ENCODE data around the gene ULK4.
"Not testable (repeated sequence)": the region's sequence is repeated elsewhere in the genome, so short reads cannot be mapped to it uniquely, and the experiment has no call there.

ULK4 gene

DNA sequence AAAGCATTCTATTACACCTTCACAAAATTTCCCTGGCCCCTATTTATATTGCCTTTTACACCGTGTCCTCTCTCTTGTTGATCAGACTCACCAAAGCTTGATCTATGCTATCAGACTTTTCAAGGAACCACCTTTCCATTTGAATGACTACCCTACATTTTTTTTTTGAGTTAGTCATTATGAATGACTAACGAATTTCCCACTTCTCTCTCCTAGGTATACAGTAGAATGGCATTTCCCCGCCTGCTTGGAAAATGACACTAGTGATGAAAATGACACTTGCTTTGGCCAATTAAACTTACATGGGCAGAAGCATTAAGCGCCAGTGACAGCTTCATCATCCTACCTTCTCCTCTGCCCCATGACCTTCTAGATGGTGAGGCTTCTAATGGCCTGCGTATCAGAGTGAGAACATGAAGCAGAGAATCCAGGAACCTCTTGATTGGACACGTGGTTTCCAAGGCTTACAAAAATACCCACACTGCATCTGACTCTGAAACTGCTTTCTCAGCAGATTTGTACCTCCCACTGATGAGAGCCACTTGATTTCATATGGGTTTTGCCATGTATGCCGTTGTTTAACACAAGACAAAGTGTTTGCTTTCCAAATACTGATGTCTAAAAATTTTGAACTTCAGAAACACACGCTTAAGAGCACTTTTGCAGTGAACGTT lies 392.1 kb downstream of the ULK4 start:
- peaks cover 2% of the 10 kb centered on the region; the same call in 1 of the 2 replicates for H3K4me1 ChIP-seq (ENCODE audit: control insufficient read depth, insufficient read depth, low read length)
- no peaks in the 10 kb centered on the region for H3K9me3 ChIP-seq (ENCODE audit: control insufficient read depth, insufficient read depth, low read length)
- H3K4me3 ChIP-seq (ENCODE audit: low read length) = no peak overlapping the region
- no peaks in the 10 kb centered on the region for H3K27me3 ChIP-seq (ENCODE audit: control insufficient read depth, insufficient read depth, low read length)
- no peak overlapping the region for H3K27ac ChIP-seq (ENCODE audit: low read length)
- no CpG with 5 or more reads among the region's 9 CpGs for WGBS (ENCODE audit: insufficient coverage, insufficient read length)
- H3K36me3 ChIP-seq (ENCODE audit: control insufficient read depth, insufficient read depth, low read length) = no peaks in the 10 kb centered on the region
- no peak for DNase-seq (ENCODE audit: low read depth, low spot score)

DNA sequence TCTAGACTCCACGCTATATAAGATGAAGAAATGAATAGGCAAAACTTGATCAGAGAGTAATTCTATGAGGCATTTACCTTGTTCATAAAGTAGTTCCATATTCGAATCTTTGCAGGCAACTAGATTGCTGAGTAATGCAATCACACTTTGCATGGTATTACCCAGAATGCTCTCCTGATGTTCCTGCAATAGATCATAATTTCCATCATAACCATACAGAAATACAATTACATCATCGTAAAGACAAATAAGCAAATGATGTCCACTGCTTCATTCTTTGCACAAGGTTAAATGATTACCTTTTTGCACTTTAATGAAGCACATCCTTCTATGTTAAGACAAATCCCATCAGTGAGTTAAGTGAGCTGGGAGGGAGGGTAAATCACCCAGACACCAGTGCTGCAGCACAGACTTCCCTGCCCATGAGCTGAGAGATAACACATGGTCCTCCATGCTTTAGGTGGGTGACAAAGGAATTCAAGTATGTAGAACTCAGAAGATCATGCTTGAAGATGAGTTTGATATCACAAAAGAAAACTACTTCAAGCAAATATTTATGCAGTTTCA lies 395.9 kb downstream of the ULK4 start:
- H3K4me3 ChIP-seq (ENCODE audit: low read length) = no peak overlapping the region
- WGBS (ENCODE audit: insufficient coverage, insufficient read length) = no CpG with 5 or more reads among the region's 3 CpGs
- H3K27ac ChIP-seq (ENCODE audit: low read length) = no peak overlapping the region
- H3K4me1 ChIP-seq (ENCODE audit: control insufficient read depth, insufficient read depth, low read length) = no peaks in the 10 kb centered on the region
- no peak for DNase-seq (ENCODE audit: low read depth, low spot score)
- H3K9me3 ChIP-seq (ENCODE audit: control insufficient read depth, insufficient read depth, low read length) = no peaks in the 10 kb centered on the region
- H3K36me3 ChIP-seq (ENCODE audit: control insufficient read depth, insufficient read depth, low read length) = no peaks in the 10 kb centered on the region
- no peaks in the 10 kb centered on the region for H3K27me3 ChIP-seq (ENCODE audit: control insufficient read depth, insufficient read depth, low read length)

DNA sequence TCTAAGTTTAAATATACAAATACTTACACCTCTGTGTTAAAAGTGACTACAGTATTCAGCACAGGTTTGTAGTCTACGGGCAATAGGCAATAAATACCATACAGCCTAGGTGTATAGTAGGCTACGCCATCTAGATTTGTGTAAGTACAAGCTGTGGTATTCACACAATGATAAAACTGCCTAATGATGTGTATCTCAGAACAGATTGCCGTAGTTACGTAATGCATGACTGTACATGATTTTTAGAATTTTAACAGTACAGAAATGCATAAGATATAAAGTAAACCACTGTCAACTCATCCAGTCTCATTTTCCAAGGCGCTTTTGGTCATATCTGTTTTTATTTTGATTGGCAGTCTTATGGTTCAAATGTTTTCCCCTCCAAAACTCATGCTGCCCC lies 396.9 kb downstream of the ULK4 start:
- Histone ChIP-seq H3K9me3 (ENCODE audit: control insufficient read depth, insufficient read depth, low read length) (no peaks in the 10 kb centered on the region), H3K4me3 (ENCODE audit: low read length) (no peak overlapping the region), H3K27me3 (ENCODE audit: control insufficient read depth, insufficient read depth, low read length) (no peaks in the 10 kb centered on the region), H3K27ac (ENCODE audit: low read length) (no peak overlapping the region), H3K36me3 (ENCODE audit: control insufficient read depth, insufficient read depth, low read length) (no peaks in the 10 kb centered on the region), H3K4me1 (ENCODE audit: control insufficient read depth, insufficient read depth, low read length) (no peaks in the 10 kb centered on the region)
- no peak for DNase-seq (ENCODE audit: low read depth, low spot score)
- WGBS (ENCODE audit: insufficient coverage, insufficient read length) = no CpG with 5 or more reads among the region's 5 CpGs

- not testable (repeated sequence) for H3K9me3 ChIP-seq (ENCODE audit: control insufficient read depth, insufficient read depth, low read length)
These were observed 405.7 kb downstream of the ULK4 start for GRCh38 chr3:41556245-41556644.

GRCh38 chr3:41532976-41533375 lies 428.9 kb downstream of the ULK4 start:
- H3K4me1 ChIP-seq (ENCODE audit: control insufficient read depth, insufficient read depth, low read length) = no peaks in the 10 kb centered on the region
- no peak for DNase-seq (ENCODE audit: low read depth, low spot score)
- H3K4me3 ChIP-seq (ENCODE audit: low read length) = no peak overlapping the region
- no peaks in the 10 kb centered on the region for H3K9me3 ChIP-seq (ENCODE audit: control insufficient read depth, insufficient read depth, low read length)
- no peak overlapping the region for H3K27ac ChIP-seq (ENCODE audit: low read length)
- WGBS (ENCODE audit: insufficient coverage, insufficient read length) = no CpG with 5 or more reads among the region's 3 CpGs
- no peaks in the 10 kb centered on the region for H3K27me3 ChIP-seq (ENCODE audit: control insufficient read depth, insufficient read depth, low read length)
- no peaks in the 10 kb centered on the region for H3K36me3 ChIP-seq (ENCODE audit: control insufficient read depth, insufficient read depth, low read length)

More at GRCh38 chr3:41556245-41556644, 405.7 kb downstream of the ULK4 start:
- not testable (repeated sequence) for H3K27ac ChIP-seq (ENCODE audit: low read length); H3K4me3 ChIP-seq (ENCODE audit: low read length); H3K4me1 ChIP-seq (ENCODE audit: control insufficient read depth, insufficient read depth, low read length); H3K27me3 ChIP-seq (ENCODE audit: control insufficient read depth, insufficient read depth, low read length); DNase-seq (ENCODE audit: low read depth, low spot score); H3K36me3 ChIP-seq (ENCODE audit: control insufficient read depth, insufficient read depth, low read length)
- WGBS (ENCODE audit: insufficient coverage, insufficient read length) = no CpG with 5 or more reads among the region's 5 CpGs

DNA sequence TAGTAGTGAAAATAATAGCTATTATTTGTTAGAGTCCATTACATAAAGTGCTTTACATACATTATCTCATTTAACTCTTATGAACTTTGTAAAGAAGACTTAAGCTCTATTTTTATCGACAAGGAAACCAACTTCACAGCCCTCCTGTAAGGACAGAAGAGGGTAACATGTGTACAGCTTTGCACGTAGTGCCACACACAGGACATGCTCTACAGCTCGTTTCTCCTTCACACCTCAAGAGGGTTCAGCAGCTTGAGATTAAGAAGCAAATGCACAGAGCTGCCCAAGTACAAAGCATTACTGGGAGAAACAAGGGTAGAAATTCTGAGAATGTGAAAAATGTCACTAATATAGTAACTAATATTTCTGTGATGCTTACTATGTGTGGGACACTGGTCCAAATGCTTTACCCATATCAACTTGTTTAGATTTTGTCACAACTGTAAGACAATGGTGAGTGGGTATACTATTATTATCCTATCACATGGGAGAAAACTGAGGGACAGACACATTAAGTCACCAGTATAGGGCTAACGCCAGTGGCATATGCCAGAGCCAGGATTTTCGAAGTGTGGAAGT lies 434.8 kb downstream of the ULK4 start:
- H3K27me3 ChIP-seq (ENCODE audit: control insufficient read depth, insufficient read depth, low read length) = no peaks in the 10 kb centered on the region
- no peak overlapping the region for H3K27ac ChIP-seq (ENCODE audit: low read length)
- DNase-seq (ENCODE audit: low read depth, low spot score) = no peak
- H3K4me1 ChIP-seq (ENCODE audit: control insufficient read depth, insufficient read depth, low read length) = no peaks in the 10 kb centered on the region
- WGBS (ENCODE audit: insufficient coverage, insufficient read length) = no CpG with 5 or more reads among the region's 5 CpGs
- no peaks in the 10 kb centered on the region for H3K36me3 ChIP-seq (ENCODE audit: control insufficient read depth, insufficient read depth, low read length)
- no peaks in the 10 kb centered on the region for H3K9me3 ChIP-seq (ENCODE audit: control insufficient read depth, insufficient read depth, low read length)
- no peak overlapping the region for H3K4me3 ChIP-seq (ENCODE audit: low read length)

- H3K4me1 ChIP-seq (ENCODE audit: control insufficient read depth, insufficient read depth, low read length) = no peaks in the 10 kb centered on the region
These were observed 436.4 kb downstream of the ULK4 start for GRCh38 chr3:41525303-41526064.

DNA sequence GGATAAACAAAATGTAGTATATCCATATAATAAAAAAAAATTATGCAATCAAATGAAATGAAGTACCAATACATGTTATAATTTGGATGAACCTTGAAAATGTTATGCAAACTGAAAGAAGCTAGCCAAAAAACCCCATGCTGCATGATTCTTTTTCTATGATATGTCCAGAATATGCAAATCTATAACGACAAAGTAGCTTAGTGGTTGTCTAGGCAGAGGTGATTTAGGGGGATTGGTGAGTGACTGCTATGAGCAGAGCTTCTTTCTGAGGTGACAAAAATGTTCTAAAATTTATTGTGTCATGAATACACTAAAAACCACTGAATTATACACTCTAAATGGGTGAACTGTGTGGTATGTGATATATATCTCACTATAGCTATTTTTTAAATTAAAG lies 438.0 kb downstream of the ULK4 start:
- Histone ChIP-seq H3K36me3 (ENCODE audit: control insufficient read depth, insufficient read depth, low read length) (no peaks in the 10 kb centered on the region), H3K27me3 (ENCODE audit: control insufficient read depth, insufficient read depth, low read length) (no peaks in the 10 kb centered on the region), H3K9me3 (ENCODE audit: control insufficient read depth, insufficient read depth, low read length) (no peaks in the 10 kb centered on the region), H3K27ac (ENCODE audit: low read length) (no peak overlapping the region), H3K4me1 (ENCODE audit: control insufficient read depth, insufficient read depth, low read length) (no peaks in the 10 kb centered on the region), H3K4me3 (ENCODE audit: low read length) (no peak overlapping the region)
- DNase-seq (ENCODE audit: low read depth, low spot score) = no peak
- no CpG with 5 or more reads among the region's 1 CpG for WGBS (ENCODE audit: insufficient coverage, insufficient read length)

More at GRCh38 chr3:41525303-41526064, 436.4 kb downstream of the ULK4 start:
- no peak for DNase-seq (ENCODE audit: low read depth, low spot score)
- H3K27ac ChIP-seq (ENCODE audit: low read length) = no peak overlapping the region
- no peaks in the 10 kb centered on the region for H3K27me3 ChIP-seq (ENCODE audit: control insufficient read depth, insufficient read depth, low read length)
- H3K36me3 ChIP-seq (ENCODE audit: control insufficient read depth, insufficient read depth, low read length) = no peaks in the 10 kb centered on the region
- WGBS (ENCODE audit: insufficient coverage, insufficient read length) = no CpG with 5 or more reads among the region's 6 CpGs
- no peak overlapping the region for H3K4me3 ChIP-seq (ENCODE audit: low read length)
- H3K9me3 ChIP-seq (ENCODE audit: control insufficient read depth, insufficient read depth, low read length) = no peaks in the 10 kb centered on the region

DNA sequence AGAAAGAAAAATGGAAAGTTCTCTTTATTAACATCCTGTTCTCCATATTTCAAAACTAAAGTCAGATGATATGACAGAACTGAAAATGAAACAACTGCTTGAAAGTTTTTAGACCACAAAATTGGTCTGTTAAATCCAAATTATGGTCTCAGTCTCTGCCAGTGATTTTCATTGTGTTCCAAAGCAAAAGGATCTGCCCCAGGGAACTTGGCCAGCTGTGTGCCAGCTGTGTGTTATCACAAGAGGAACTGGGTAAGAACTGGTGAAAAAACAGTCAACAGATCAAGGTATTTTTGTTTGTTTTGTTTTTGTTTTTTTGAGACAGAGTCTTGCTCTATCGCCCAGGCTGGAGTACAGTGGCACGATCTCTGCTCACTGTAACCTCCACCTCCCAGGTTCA lies 439.3 kb downstream of the ULK4 start:
- H3K27ac ChIP-seq (ENCODE audit: low read length) = no peak overlapping the region
- no peak for DNase-seq (ENCODE audit: low read depth, low spot score)
- H3K27me3 ChIP-seq (ENCODE audit: control insufficient read depth, insufficient read depth, low read length) = no peaks in the 10 kb centered on the region
- no CpG with 5 or more reads among the region's 2 CpGs for WGBS (ENCODE audit: insufficient coverage, insufficient read length)
- no peak overlapping the region for H3K4me3 ChIP-seq (ENCODE audit: low read length)
- H3K9me3 ChIP-seq (ENCODE audit: control insufficient read depth, insufficient read depth, low read length) = no peaks in the 10 kb centered on the region
- no peaks in the 10 kb centered on the region for H3K4me1 ChIP-seq (ENCODE audit: control insufficient read depth, insufficient read depth, low read length)
- no peaks in the 10 kb centered on the region for H3K36me3 ChIP-seq (ENCODE audit: control insufficient read depth, insufficient read depth, low read length)

DNA sequence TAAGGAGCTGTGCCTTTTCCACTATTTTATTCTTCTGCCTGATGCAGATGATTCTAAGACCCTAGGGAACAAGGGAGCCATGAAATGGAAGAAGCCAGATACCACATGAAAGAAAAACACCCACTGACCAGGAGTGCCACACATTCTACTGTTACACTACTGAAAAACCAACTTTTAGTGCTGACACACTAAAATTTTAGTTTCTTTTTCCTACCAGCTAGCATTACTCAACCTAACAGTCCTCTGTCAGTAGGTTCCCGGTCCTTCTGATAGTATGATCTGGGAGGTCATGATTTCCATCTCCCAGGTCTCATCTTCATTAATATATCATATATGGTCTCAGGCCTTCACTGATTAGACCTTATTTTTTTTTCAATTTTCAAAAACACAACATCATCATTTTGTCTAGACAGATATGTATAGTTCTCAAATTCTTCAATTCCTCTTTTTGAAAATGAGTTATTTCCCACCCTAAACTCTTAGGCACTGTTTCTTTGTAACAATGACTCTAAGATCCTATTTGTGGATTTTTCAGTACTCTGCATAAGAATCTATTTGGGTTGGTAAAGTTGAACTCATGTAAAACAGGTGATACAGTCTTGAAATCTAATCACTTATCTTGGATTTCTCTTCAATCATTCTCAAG lies 440.8 kb downstream of the ULK4 start:
- DNase-seq (ENCODE audit: low read depth, low spot score) = no peak
- no CpG with 5 or more reads among the region's 1 CpG for WGBS (ENCODE audit: insufficient coverage, insufficient read length)

More for the DNA sequence above, 440.8 kb downstream of the ULK4 start:
- Histone ChIP-seq H3K27me3 (ENCODE audit: control insufficient read depth, insufficient read depth, low read length) (no peaks in the 10 kb centered on the region), H3K4me1 (ENCODE audit: control insufficient read depth, insufficient read depth, low read length) (no peaks in the 10 kb centered on the region), H3K36me3 (ENCODE audit: control insufficient read depth, insufficient read depth, low read length) (no peaks in the 10 kb centered on the region), H3K9me3 (ENCODE audit: control insufficient read depth, insufficient read depth, low read length) (no peaks in the 10 kb centered on the region), H3K27ac (ENCODE audit: low read length) (no peak overlapping the region), H3K4me3 (ENCODE audit: low read length) (no peak overlapping the region)
